ENCODE results near the gene KIT. TPM values are rescaled to one million over a fixed set of nuclear protein-coding genes. Genes with fewer than 3 reads are reported as not detected.

KIT gene
- total and polyA plus RNA-seq, 2 of the 4 experiments (the other 2 are of a cell fraction), result 3.3 to 5.9 TPM

- in situ Hi-C loops (cut with MboI; ENCODE audit: low sequenced_read_pairs), result no loop called here
- no peak overlapping the region for H3K27ac ChIP-seq (ENCODE audit: insufficient read depth, low read length)
- no peaks in the 10 kb centered on the region for H3K4me1 ChIP-seq (ENCODE audit: control insufficient read depth, insufficient read depth, low read length)
- no peak overlapping the region for H2BK120ac ChIP-seq (ENCODE audit: low read depth, low read length)
- DNase-seq (no peak), ATAC-seq (ENCODE audit: low read depth) (no peak)
- no peak overlapping the region for H3K4me2 ChIP-seq (ENCODE audit: low read depth, low read length)
- peak; percentile 74 for TF ChIP-seq CEBPB (IDR thresholded peaks at IDR 0.05; ENCODE audit: low read depth, low read length)
- TF ChIP-seq NFE2L2 (IDR thresholded peaks at IDR 0.05; ENCODE audit: low read depth, low read length), result no peak
- no peaks in the 10 kb centered on the region for H4K20me1 ChIP-seq (ENCODE audit: insufficient read depth, low read length)
- H3K9ac ChIP-seq (ENCODE audit: low read depth, low read length), result no peak overlapping the region
- ChIA-PET CTCF (no interaction called here), POLR2A (ENCODE audit: unreplicated experiment) (no interaction called here)
- H2BK20ac ChIP-seq (ENCODE audit: low read depth, low read length), result no peak overlapping the region
- H3K79me1 ChIP-seq (ENCODE audit: low read depth in 1 of 2, low read length in 2 of 2), result no peaks in the 10 kb centered on the region
- no peaks in the 10 kb centered on the region for H3K9me3 ChIP-seq (ENCODE audit: control insufficient read depth, insufficient read depth, low read length)
- H3K4me3 ChIP-seq (ENCODE audit: insufficient read depth, low read depth, low read length), result no peak overlapping the region
- dilution Hi-C loops (cut with HindIII; ENCODE audit: low sequenced_read_pairs, unreplicated experiment), result no loop called here
- H2BK5ac ChIP-seq (ENCODE audit: low read depth, low read length, poor library complexity, severe bottlenecking), result no peak overlapping the region
- H3K9me1 ChIP-seq (ENCODE audit: insufficient read depth, low read length), result no peaks in the 10 kb centered on the region
- no peak overlapping the region for H3K4ac ChIP-seq (ENCODE audit: low read depth, low read length)
- H2AK5ac ChIP-seq (ENCODE audit: low read depth, low read length), result no peak overlapping the region
- H3K14ac ChIP-seq (replicated peaks; ENCODE audit: low read depth, low read length), result no peak overlapping the region
- H4K8ac ChIP-seq (ENCODE audit: low read depth in 2 of 2, low read length in 2 of 2), result no peak overlapping the region
- no peak overlapping the region for H4K5ac ChIP-seq (ENCODE audit: low read depth, low read length)
- H2AFZ ChIP-seq (replicated peaks; ENCODE audit: low read length, poor library complexity), result no peak overlapping the region
- H3K18ac ChIP-seq (ENCODE audit: low read depth, low read length), result no peak overlapping the region
- no peaks in the 10 kb centered on the region for H3K36me3 ChIP-seq (ENCODE audit: control insufficient read depth, insufficient read depth, low read length)
- BruUV-seq (replicated peaks), result no TSS peak
- no peak overlapping the region for H4K91ac ChIP-seq (ENCODE audit: insufficient read depth, low read depth, low read length)
- 89% methylated on average over 1 of the region's 4 CpGs; no CpG with 5 or more reads in 1 of the 2 experiments for WGBS, 2 experiments (ENCODE audit: extremely low coverage in 2 of 2, insufficient read length in 1 of 2)
- H2AK9ac ChIP-seq (replicated peaks; ENCODE audit: low read depth, low read length, poor library complexity), result no peak overlapping the region
- no peak overlapping the region for H2BK15ac ChIP-seq (ENCODE audit: low read depth, low read length)
- H3K23ac ChIP-seq (ENCODE audit: low read depth, low read length), result no peak overlapping the region
- intact Hi-C loops (cut with micrococcal nuclease), result no loop called here
- H3K56ac ChIP-seq (ENCODE audit: extremely low read depth, insufficient read depth, low read length), result no peak overlapping the region
- peaks cover 6% of the 10 kb centered on the region for H3K27me3 ChIP-seq (ENCODE audit: control insufficient read depth, insufficient read depth, low read length)
These were observed 43.6 kb upstream of the KIT start for GRCh38 chr4:54614149-54614548.

Measured in IMR-90 (cell line).